ENCODE measurements around the gene CYP2E1. TPM values are rescaled to one million over a fixed set of nuclear protein-coding genes. Genes with fewer than 3 reads are reported as not detected.

The CYP2E1 gene
- total and polyA plus RNA-seq, 2 of the 13 experiments (the other 11 are each of a cell fraction or from before 2014, with no cell fraction given): 0.27 to 0.63 TPM

Other genes starting within 250 kb of the CYP2E1 start
- gene TUBGCP2, start 218.5 kb upstream of the CYP2E1 start, total RNA-seq (2016; rRNA removed; fragmentation: Illumina TruSeq; extraction: Trizol): 34.5 and 44.1 TPM in 2 replicates
- 21.3 and 22.6 TPM in 2 replicates for gene TUBGCP2, start 218.5 kb upstream of the CYP2E1 start, polyA plus RNA-seq (2011; rRNA removed)
- gene ZNF511, start 218.4 kb upstream of the CYP2E1 start, total RNA-seq (2016; rRNA removed; fragmentation: Illumina TruSeq; extraction: Trizol): 53.4 and 66.4 TPM in 2 replicates
- 35.6 and 37.0 TPM in 2 replicates for gene ZNF511, start 218.4 kb upstream of the CYP2E1 start, polyA plus RNA-seq (2011; rRNA removed)
- not detected in 2 replicates for gene CALY, start 190.5 kb upstream of the CYP2E1 start, total RNA-seq (2016; rRNA removed; fragmentation: Illumina TruSeq; extraction: Trizol)
- gene CALY, start 190.5 kb upstream of the CYP2E1 start, polyA plus RNA-seq (2011; rRNA removed): 0.08 and 0.21 TPM in 2 replicates
- gene PRAP1, start 180.0 kb upstream of the CYP2E1 start, total RNA-seq (2016; rRNA removed; fragmentation: Illumina TruSeq; extraction: Trizol): 22.4 and 48.2 TPM in 2 replicates
- gene PRAP1, start 180.0 kb upstream of the CYP2E1 start, polyA plus RNA-seq (2011; rRNA removed): 20.8 and 26.7 TPM in 2 replicates
- 60.4 and 64.2 TPM in 2 replicates for gene FUOM, start 169.3 kb upstream of the CYP2E1 start, total RNA-seq (2016; rRNA removed; fragmentation: Illumina TruSeq; extraction: Trizol)
- 27.5 and 29.3 TPM in 2 replicates for gene FUOM, start 169.3 kb upstream of the CYP2E1 start, polyA plus RNA-seq (2011; rRNA removed)
- gene ECHS1, start 154.0 kb upstream of the CYP2E1 start, total RNA-seq (2016; rRNA removed; fragmentation: Illumina TruSeq; extraction: Trizol): 195 and 233 TPM in 2 replicates
- gene ECHS1, start 154.0 kb upstream of the CYP2E1 start, polyA plus RNA-seq (2011; rRNA removed): 26.4 and 32.7 TPM in 2 replicates
- 0.49 and 0.52 TPM in 2 replicates for gene PAOX, start 148.1 kb upstream of the CYP2E1 start, total RNA-seq (2016; rRNA removed; fragmentation: Illumina TruSeq; extraction: Trizol)
- 0.77 and 1.1 TPM in 2 replicates for gene PAOX, start 148.1 kb upstream of the CYP2E1 start, polyA plus RNA-seq (2011; rRNA removed)
- gene MTG1, start 133.2 kb upstream of the CYP2E1 start, total RNA-seq (2016; rRNA removed; fragmentation: Illumina TruSeq; extraction: Trizol): 29.9 and 42.0 TPM in 2 replicates
- gene MTG1, start 133.2 kb upstream of the CYP2E1 start, polyA plus RNA-seq (2011; rRNA removed): 103 and 108 TPM in 2 replicates
- gene SPRN, start 102.7 kb upstream of the CYP2E1 start, total RNA-seq (2016; rRNA removed; fragmentation: Illumina TruSeq; extraction: Trizol): not detected in 2 replicates
- gene SPRN, start 102.7 kb upstream of the CYP2E1 start, polyA plus RNA-seq (2011; rRNA removed): not detected in 2 replicates
- gene SCART1, start 73.4 kb upstream of the CYP2E1 start, total RNA-seq (2016; rRNA removed; fragmentation: Illumina TruSeq; extraction: Trizol): 0.32 and 0.46 TPM in 2 replicates
- gene SCART1, start 73.4 kb upstream of the CYP2E1 start, polyA plus RNA-seq (2011; rRNA removed): 1.1 and 1.4 TPM in 2 replicates
- not detected in 2 replicates for gene SYCE1, start 38.2 kb downstream of the CYP2E1 start, total RNA-seq (2016; rRNA removed; fragmentation: Illumina TruSeq; extraction: Trizol)
- not detected in 2 replicates for gene SYCE1, start 38.2 kb downstream of the CYP2E1 start, polyA plus RNA-seq (2011; rRNA removed)
- gene FRG2B, start 99.4 kb downstream of the CYP2E1 start, total RNA-seq (2016; rRNA removed; fragmentation: Illumina TruSeq; extraction: Trizol): not detected in 2 replicates
- gene FRG2B, start 99.4 kb downstream of the CYP2E1 start, polyA plus RNA-seq (2011; rRNA removed): not detected in 2 replicates